ENCODE measurements around the gene USP40.

The USP40 gene

GRCh38 chr2:233556881-233557736, 9.5 kb downstream of the USP40 start:
- DNase-seq = no peak

GRCh38 chr2:233553366-233553765, 13.2 kb downstream of the USP40 start:
- no peak for DNase-seq

- DNase-seq = no peak
Observed at GRCh38 chr2:233551491-233551890, 15.1 kb downstream of the USP40 start.

GRCh38 chr2:233546774-233547173, 19.8 kb downstream of the USP40 start:
- DNase-seq = no peak

- DNase-seq = no peak
Observed at GRCh38 chr2:233546101-233546500, 20.5 kb downstream of the USP40 start.

- no peak for DNase-seq
Observed at GRCh38 chr2:233544200-233544610, 22.4 kb downstream of the USP40 start.

GRCh38 chr2:233542507-233542906, 24.1 kb downstream of the USP40 start:
- DNase-seq = no peak

GRCh38 chr2:233538741-233539140, 27.8 kb downstream of the USP40 start:
- DNase-seq = no peak

GRCh38 chr2:233535271-233535670, 31.3 kb downstream of the USP40 start:
- no peak for DNase-seq

- no peak for DNase-seq
Observed at GRCh38 chr2:233532971-233533370, 33.6 kb downstream of the USP40 start.

GRCh38 chr2:233531955-233532354, 34.6 kb downstream of the USP40 start:
- DNase-seq = no peak

GRCh38 chr2:233530381-233530780, 36.2 kb downstream of the USP40 start:
- no peak for DNase-seq

GRCh38 chr2:233528182-233528581, 38.4 kb downstream of the USP40 start:
- no peak for DNase-seq

GRCh38 chr2:233525791-233526190, 40.8 kb downstream of the USP40 start:
- no peak for DNase-seq

GRCh38 chr2:233519787-233520611, 46.6 kb downstream of the USP40 start:
- DNase-seq = no peak

- no peak for DNase-seq
Observed at GRCh38 chr2:233513953-233514655, 52.5 kb downstream of the USP40 start.

GRCh38 chr2:233503947-233504637, 62.5 kb downstream of the USP40 start:
- no peak for DNase-seq

GRCh38 chr2:233503481-233503880, 63.1 kb downstream of the USP40 start:
- no peak for DNase-seq

- no peak for DNase-seq
Observed at GRCh38 chr2:233501198-233502076, 65.1 kb downstream of the USP40 start.

- no peak for DNase-seq
Observed at GRCh38 chr2:233499928-233500327, 66.7 kb downstream of the USP40 start.

GRCh38 chr2:233498126-233498525, 68.5 kb downstream of the USP40 start:
- DNase-seq = no peak

- no peak for DNase-seq
Observed at GRCh38 chr2:233497692-233498091, 68.9 kb downstream of the USP40 start.
